Renal cortical epithelial cell (primary cell): ENCODE results near the gene SLC16A5. TPM values are rescaled to one million over a fixed set of nuclear protein-coding genes. Genes with fewer than 3 reads are reported as not detected.
"Not testable (repeated sequence)": the region's sequence is repeated elsewhere in the genome, so short reads cannot be mapped to it uniquely, and the experiment has no call there.

ENCODE experiments used
- DNase-seq: peaks from one replicate; pipeline ENCODE4 v3.0.0-alpha.2; 2011; ENCODE audit warnings: low read depth
- total RNA-seq: library from RNA; depleted of rRNA; stranded (reverse); fragments of >200 nt; gene quantifications from 2 replicates; pipeline ENCODE4 v1.2.3, GENCODE V29; 2014

The SLC16A5 gene
- total RNA-seq, 1 donor from 2014 or later = 165 TPM

GRCh38 chr17:75064040-75064439, 23.7 kb upstream of the SLC16A5 start:
- no peak for DNase-seq

GRCh38 chr17:75064460-75064859, 23.3 kb upstream of the SLC16A5 start:
- DNase-seq = no peak

- no peak for DNase-seq
Measured at GRCh38 chr17:75064867-75065561, 22.7 kb upstream of the SLC16A5 start.

GRCh38 chr17:75065562-75066151, 22.1 kb upstream of the SLC16A5 start:
- peak; percentile 52 for DNase-seq

- no peak for DNase-seq
Measured at GRCh38 chr17:75067856-75068255, 19.9 kb upstream of the SLC16A5 start.

GRCh38 chr17:75068750-75069149, 19.0 kb upstream of the SLC16A5 start:
- no peak for DNase-seq

- DNase-seq = no peak
Measured at GRCh38 chr17:75069783-75070182, 18.0 kb upstream of the SLC16A5 start.

GRCh38 chr17:75071478-75072271, 16.1 kb upstream of the SLC16A5 start:
- not testable (repeated sequence) for DNase-seq

GRCh38 chr17:75072909-75073308, 14.8 kb upstream of the SLC16A5 start:
- DNase-seq = not testable (repeated sequence)

GRCh38 chr17:75073618-75074047, 14.1 kb upstream of the SLC16A5 start:
- DNase-seq = peak; percentile 88

GRCh38 chr17:75074532-75074931, 13.2 kb upstream of the SLC16A5 start:
- no peak for DNase-seq

- no peak for DNase-seq
Measured at GRCh38 chr17:75075597-75076336, 12.0 kb upstream of the SLC16A5 start.

- DNase-seq = no peak
Measured at GRCh38 chr17:75077072-75077495, 10.7 kb upstream of the SLC16A5 start.

GRCh38 chr17:75077496-75078283, 10.1 kb upstream of the SLC16A5 start:
- peak; percentile 25 for DNase-seq

GRCh38 chr17:75078284-75079022, 9.3 kb upstream of the SLC16A5 start:
- peak; percentile 98 for DNase-seq

GRCh38 chr17:75079023-75079373, 8.8 kb upstream of the SLC16A5 start:
- DNase-seq = no peak

- DNase-seq = no peak
Measured at GRCh38 chr17:75081611-75082540, 5.9 kb upstream of the SLC16A5 start.

GRCh38 chr17:75082683-75083082, 5.1 kb upstream of the SLC16A5 start:
- DNase-seq = no peak

GRCh38 chr17:75084039-75084660, 3.6 kb upstream of the SLC16A5 start:
- peak; percentile 91 for DNase-seq
